Gastroesophageal sphincter (tissue), 3 donors: Measurements from ENCODE around the gene PTPRU.

ENCODE experiments used
- CTCF ChIP-seq, 4 experiments: fragments of 200-600 bp in 2 of 4; fragments of 450-650 bp in 2 of 4; sonication (generic) in 1 of 4; IDR thresholded peaks; one replicate each; pipeline ENCODE4 v1.5.1; 2017 to 2019; ENCODE audit warnings: antibody characterized with exemption in 4 of 4, mild to moderate bottlenecking in 2 of 4, moderate library complexity in 2 of 4
- EP300 ChIP-seq: sonication (generic); formaldehyde crosslinking; IDR thresholded peaks from one replicate; pipeline ENCODE4 v1.6.1; 2017; ENCODE audit warnings: antibody characterized with exemption, mild to moderate bottlenecking

GRCh38 chr1:29186707-29187106 is 49.6 kb upstream of the PTPRU start:
- TF ChIP-seq CTCF (IDR thresholded peaks at IDR 0.05), result no peak
- TF ChIP-seq EP300, result no peak
